Middle frontal gyrus (tissue), 1 donor: ENCODE measurements around the gene CTSF.
A peak's percentile ranks its signal among the peaks of the same experiment; 100 is the strongest.
"Not testable (repeated sequence)": the region's sequence is repeated elsewhere in the genome, so short reads cannot be mapped to it uniquely, and the experiment has no call there.

Source experiments
- DNase-seq: peaks from one replicate; pipeline ENCODE4 v3.0.0-alpha.2; 2015; ENCODE audit warnings: low spot score; ENCODE audit errors: extremely low spot score

The CTSF gene

GRCh38 chr11:66568124-66568916 is at the start of gene CTSF:
CTSF (minus strand) TSS chr11:66568606; CDS start chr11:66568486, 120 bp downstream.
- DNase-seq = peak; percentile 82

GRCh38 chr11:66617155-66617834 is 48.9 kb upstream of the CTSF start:
- DNase-seq = no peak

GRCh38 chr11:66616379-66617154 is 48.2 kb upstream of the CTSF start, which contains the start of gene RBM14:
RBM14 (plus strand) TSS chr11:66616630; CDS start chr11:66616721, 91 bp downstream.
- DNase-seq = peak; percentile 98

GRCh38 chr11:66614073-66614472 is 45.7 kb upstream of the CTSF start:
- no peak for DNase-seq

- DNase-seq = no peak
These were observed 44.1 kb upstream of the CTSF start for GRCh38 chr11:66612458-66612857.

GRCh38 chr11:66609721-66610617 is 41.6 kb upstream of the CTSF start:
- DNase-seq = no peak

GRCh38 chr11:66607126-66607834 is 38.9 kb upstream of the CTSF start:
- DNase-seq = no peak

- not testable (repeated sequence) for DNase-seq
These were observed 38.2 kb upstream of the CTSF start for GRCh38 chr11:66606608-66607007.

- no peak for DNase-seq
These were observed 35.7 kb upstream of the CTSF start for GRCh38 chr11:66604155-66604554.

- no peak for DNase-seq
These were observed 34.7 kb upstream of the CTSF start for GRCh38 chr11:66603072-66603471.

- DNase-seq = no peak
These were observed 32.3 kb upstream of the CTSF start for GRCh38 chr11:66600631-66601233.

GRCh38 chr11:66600219-66600618 is 31.8 kb upstream of the CTSF start:
- no peak for DNase-seq

GRCh38 chr11:66598993-66599392 is 30.6 kb upstream of the CTSF start:
- DNase-seq = no peak

- DNase-seq = no peak
These were observed 27.0 kb upstream of the CTSF start for GRCh38 chr11:66595245-66595904.

GRCh38 chr11:66593650-66594049 is 25.2 kb upstream of the CTSF start:
- no peak for DNase-seq

GRCh38 chr11:66593303-66593635 is 24.9 kb upstream of the CTSF start:
- no peak for DNase-seq

GRCh38 chr11:66592457-66593302 is 24.3 kb upstream of the CTSF start, which contains the start of the genes CCDC87 and CCS:
CCDC87 (minus strand) TSS chr11:66593063; CDS start chr11:66593015, 48 bp downstream.
CCS (plus strand) TSS chr11:66593185; CDS start chr11:66593262, 77 bp downstream.
- peak; percentile 89 for DNase-seq

GRCh38 chr11:66591175-66591574 is 22.8 kb upstream of the CTSF start:
- DNase-seq = no peak
